Endothelial cell of umbilical vein (primary cell): ENCODE measurements around the gene MTLN. TPM values are rescaled to one million over a fixed set of nuclear protein-coding genes. Genes with fewer than 3 reads are reported as not detected.

Source experiments
- BruUV-seq: library from RNA; stranded (reverse); fragments of 400-500 nt; replicated peaks from 2 replicates; lab custom pipeline; 2021; lab: Mats Ljungman, UMichigan
- CTCF ChIA-PET: fragments of 300-600, 350-600 bp; sonication (Branson Sonifier 250); formaldehyde crosslinking; loops from one replicate; lab custom pipeline; 2021; ENCODE audit warnings: antibody characterized with exemption, inconsistent platforms; lab: Charles Lee
- POLR2A ChIA-PET: fragments of 300-600, 350-600 bp; sonication (Branson Sonifier 250); formaldehyde crosslinking; loops from one replicate; lab custom pipeline; 2021; ENCODE audit warnings: antibody characterized with exemption, inconsistent platforms; lab: Charles Lee
- DNase-seq: peaks from one replicate; pipeline ENCODE4 v3.0.0-alpha.2; 2011; ENCODE audit warnings: low read depth, low spot score
- FAIRE-seq: peaks from 2 replicates; lab custom pipeline; 2011; peaks lifted over from hg19 to GRCh38; lab: Jason Lieb, UNC
- H2AFZ ChIP-seq: 2 replicates; pipeline ENCODE4 v1.6.0; 2012; ENCODE audit warnings: low read depth, low read length, control low read depth, inconsistent platforms
- H3K27ac ChIP-seq: 2 replicates; pipeline ENCODE4 v1.5.1; 2011; ENCODE audit warnings: low read depth, mild to moderate bottlenecking, control low read depth, low read length, moderate library complexity; ENCODE audit not compliant: insufficient read depth
- H3K27me3 ChIP-seq, 2 experiments: 2 replicates each; pipeline versions ENCODE4 v1.6.0 to v1.6.1; 2011; ENCODE audit warnings: low read length in 2 of 2, mixed read lengths in 1 of 2; ENCODE audit not compliant: control insufficient read depth in 2 of 2, insufficient read depth in 2 of 2
- H3K36me3 ChIP-seq, 2 experiments: 2 replicates in 1 of 2; 3 replicates in 1 of 2; pipeline ENCODE4 v1.5.1; 2011; ENCODE audit warnings: low read length in 2 of 2, mild to moderate bottlenecking in 1 of 2, moderate library complexity in 1 of 2; ENCODE audit not compliant: control insufficient read depth in 2 of 2, insufficient read depth in 2 of 2; ENCODE audit errors: extremely low read depth in 1 of 2
- H3K4me1 ChIP-seq: 3 replicates; pipeline ENCODE4 v1.5.1; 2011; ENCODE audit warnings: mild to moderate bottlenecking, low read length; ENCODE audit not compliant: control insufficient read depth, insufficient read depth; ENCODE audit errors: extremely low read depth
- H3K4me2 ChIP-seq: 2 replicates; pipeline ENCODE4 v1.6.1; 2011; ENCODE audit warnings: low read length, control low read depth, mixed read lengths; ENCODE audit not compliant: insufficient read depth
- H3K4me3 ChIP-seq, 3 experiments: fragments of 200-600 bp in 1 of 3; sonication (generic), shearing (Covaris generic) in 1 of 3; replicated peaks in 1 of 3; 2 replicates each; pipeline ENCODE4 v1.5.1; 2011 to 2016; ENCODE audit warnings: control low read depth in 3 of 3, low read length in 3 of 3, mild to moderate bottlenecking in 2 of 3, inconsistent platforms in 1 of 3, low read depth in 1 of 3, moderate library complexity in 1 of 3; ENCODE audit not compliant: insufficient read depth in 1 of 3
- H3K79me2 ChIP-seq: 2 replicates; pipeline ENCODE4 v1.6.0; 2012; ENCODE audit warnings: low read length, inconsistent platforms; ENCODE audit not compliant: control insufficient read depth, insufficient read depth
- H3K9ac ChIP-seq: replicated peaks from 2 replicates; pipeline ENCODE3; 2011; ENCODE audit warnings: low read length, control low read depth; ENCODE audit not compliant: insufficient read depth; ENCODE audit errors: extremely low read depth
- H3K9me1 ChIP-seq: replicated peaks from 3 replicates; pipeline ENCODE4 v1.6.0; 2011; ENCODE audit warnings: mild to moderate bottlenecking, low read length; ENCODE audit not compliant: control insufficient read depth, insufficient read depth; ENCODE audit errors: extremely low read depth
- H3K9me3 ChIP-seq: replicated peaks from 2 replicates; pipeline ENCODE4 v1.5.1; 2012; ENCODE audit warnings: low read length, inconsistent platforms; ENCODE audit not compliant: control insufficient read depth, insufficient read depth
- H4K20me1 ChIP-seq: replicated peaks from 2 replicates; pipeline ENCODE3; 2011; ENCODE audit warnings: mild to moderate bottlenecking, low read length; ENCODE audit not compliant: control insufficient read depth, insufficient read depth; ENCODE audit errors: extremely low read depth
- CTCF ChIP-seq, 2 donors: IDR thresholded peaks; 1 replicate in 1 of 2; 2 replicates in 1 of 2; pipeline ENCODE4 v1.5.1; 2011; ENCODE audit warnings: low read length in 2 of 2, mild to moderate bottlenecking in 2 of 2, moderate library complexity in 2 of 2, control low read depth in 1 of 2, inconsistent platforms in 1 of 2, low read depth in 1 of 2; ENCODE audit not compliant: insufficient read depth in 1 of 2; ENCODE audit errors: extremely low read depth in 1 of 2
- EZH2 ChIP-seq: IDR thresholded peaks from 2 replicates; pipeline ENCODE4 v1.6.1; 2012; ENCODE audit warnings: borderline replicate concordance, low read depth, mild to moderate bottlenecking, moderate library complexity, low read length, inconsistent platforms; ENCODE audit not compliant: severe bottlenecking
- FOS ChIP-seq: IDR thresholded peaks from 2 replicates; pipeline ENCODE4 v1.6.1; 2011; ENCODE audit warnings: mild to moderate bottlenecking, low read length, moderate library complexity, borderline replicate concordance; ENCODE audit not compliant: insufficient read depth
- GATA2 ChIP-seq: IDR thresholded peaks from 2 replicates; pipeline ENCODE4 v1.7.0; 2011; ENCODE audit warnings: low read depth, mild to moderate bottlenecking, moderate library complexity, mixed read lengths, low read length; ENCODE audit not compliant: insufficient read length, insufficient read depth
- JUN ChIP-seq: IDR thresholded peaks from 2 replicates; pipeline ENCODE4 v1.6.1; 2011; ENCODE audit warnings: borderline replicate concordance, low read depth; ENCODE audit not compliant: insufficient read length, insufficient read depth
- MYC ChIP-seq: IDR thresholded peaks from one replicate; pipeline ENCODE4 v1.6.1; 2011; ENCODE audit warnings: mild to moderate bottlenecking, low read depth, low read length
- POLR2A ChIP-seq: IDR thresholded peaks from 2 replicates; pipeline ENCODE4 v1.6.1; 2012; ENCODE audit warnings: low read depth, mild to moderate bottlenecking, control low read depth, low read length
- POLR2AphosphoS5 ChIP-seq: IDR thresholded peaks from 2 replicates; pipeline ENCODE4 v1.6.1; 2012; ENCODE audit warnings: low read depth, mild to moderate bottlenecking, control low read depth, low read length, moderate library complexity; ENCODE audit not compliant: insufficient read depth
- dilution Hi-C: fragments of 300-500 bp; cut with MboI; formaldehyde crosslinking; loops from one replicate; pipeline ENCODE4 v1.15.0; 2019; ENCODE audit warnings: low sequenced_read_pairs; ENCODE audit not compliant: extremely low pct_ligation_motif_present
- intact Hi-C: fragments of 100-400 bp; cut with micrococcal nuclease; formaldehyde crosslinking; loops from one replicate; pipeline ENCODE4 v1.10.0; 2022
- polyA plus RNA-seq, 4 experiments: library from polyadenylated mRNA; depleted of rRNA in 3 of 4; stranded (reverse) in 3 of 4; unstranded in 1 of 4; fragments of >200 nt; gene quantifications; 2 replicates each; pipeline versions ENCODE4 v1.2.1 to v1.2.3, GENCODE V29; 2011 to 2012; ENCODE audit warnings: missing spikeins in 1 of 4
- total RNA-seq: library from RNA; stranded (reverse); gene quantifications from 2 replicates; pipeline ENCODE4 v1.2.3, GENCODE V29; 2021
- TF ChIP-seq, protein P1 (sequence below): IDR thresholded peaks from 2 replicates; pipeline ENCODE4 v1.6.1; 2011; ENCODE audit not compliant: insufficient read depth, insufficient read length

The MTLN gene
- total and polyA plus RNA-seq, 2 donors (not counting 3 experiments of a cell fraction or from before 2014, with no cell fraction given) = 34.4 to 46.0 TPM

- Histone ChIP-seq H2AFZ (no peak overlapping the region), H3K27me3 (peaks cover 28 to 40% of the 10 kb centered on the region in 2 experiments), H3K27ac (no peak overlapping the region), H3K4me1 (peaks cover 6% of the 10 kb centered on the region), H3K4me3 (no peak overlapping the region), H3K4me2 (no peak overlapping the region), H3K9ac (no peak overlapping the region), H4K20me1 (no peaks in the 10 kb centered on the region), H3K9me3 (no peaks in the 10 kb centered on the region), H3K9me1 (no peaks in the 10 kb centered on the region), H3K79me2 (peaks cover 11% of the 10 kb centered on the region), H3K36me3 (no peaks in the 10 kb centered on the region)
- POLR2A ChIA-PET = no interaction called here
- TF ChIP-seq POLR2A (no peak), MYC (no peak), FOS (no peak), JUN (no peak)
- CTCF ChIA-PET = interaction anchor here (1.3 kb wide), 1 partner anchor 9 kb away, joined by 3 read pairs; no protein-coding TSS in a partner anchor
- dilution Hi-C loops (no loop called here), intact Hi-C loops (no loop called here)
- FAIRE-seq = no peak
- DNase-seq = no peak
- no TSS peak for BruUV-seq
Observed at GRCh38 chr2:110215566-110216158, 3.3 kb upstream of the MTLN start.

DNA sequence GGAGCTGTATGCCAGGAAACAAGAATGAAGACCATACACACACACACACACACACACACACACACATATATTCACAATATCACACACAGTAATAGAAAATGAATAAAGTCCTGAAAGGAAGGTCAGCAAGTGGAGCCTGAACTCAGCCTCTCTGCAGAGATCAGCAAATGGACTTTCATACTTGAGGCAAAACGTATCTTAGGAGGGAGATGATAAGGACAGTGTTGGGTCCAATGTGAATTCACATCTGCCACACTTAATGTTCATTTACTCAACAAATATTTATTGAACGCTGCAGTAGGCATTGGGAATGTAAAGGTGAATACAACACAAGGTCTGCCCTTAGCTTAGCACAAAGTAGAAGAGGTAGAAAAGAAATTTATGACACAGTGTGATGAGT is 2.7 kb upstream of the MTLN start:
- no peaks in the 10 kb centered on the region for H3K9me1 ChIP-seq
- peaks cover 6% of the 10 kb centered on the region for H3K4me1 ChIP-seq
- H3K36me3 ChIP-seq = peaks cover 0 to 1% of the 10 kb centered on the region in 2 experiments
- H2AFZ ChIP-seq = no peak overlapping the region
- no TSS peak for BruUV-seq
- no peak overlapping the region for H3K27ac ChIP-seq
- H3K4me3 ChIP-seq = no peak overlapping the region
- FAIRE-seq = no peak
- no peak overlapping the region for H3K9ac ChIP-seq
- ChIA-PET CTCF (interaction anchor here (1.3 kb wide), 1 partner anchor 9 kb away, joined by 3 read pairs; no protein-coding TSS in a partner anchor), POLR2A (no interaction called here)
- peaks cover 26 to 40% of the 10 kb centered on the region in 2 experiments for H3K27me3 ChIP-seq
- TF ChIP-seq JUN = no peak
- no peak for TF ChIP-seq GATA2
- no peak for TF ChIP-seq EZH2
- no peak for TF ChIP-seq POLR2AphosphoS5
- TF ChIP-seq MYC = no peak
- no peak for TF ChIP-seq CTCF (IDR thresholded peaks at IDR 0.05; ENCODE audit: extremely low read depth in 1 of 2, insufficient read depth in 1 of 2, low read depth in 1 of 2, low read length in 2 of 2)
- no peak for TF ChIP-seq FOS
- TF ChIP-seq, protein P1, sequence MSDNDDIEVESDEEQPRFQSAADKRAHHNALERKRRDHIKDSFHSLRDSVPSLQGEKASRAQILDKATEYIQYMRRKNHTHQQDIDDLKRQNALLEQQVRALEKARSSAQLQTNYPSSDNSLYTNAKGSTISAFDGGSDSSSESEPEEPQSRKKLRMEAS = no peak
- no peak for TF ChIP-seq POLR2A
- intact Hi-C loops (no loop called here), dilution Hi-C loops (no loop called here)
- H3K79me2 ChIP-seq = peaks cover 11% of the 10 kb centered on the region
- H4K20me1 ChIP-seq = no peaks in the 10 kb centered on the region
- H3K9me3 ChIP-seq = no peaks in the 10 kb centered on the region
- DNase-seq = no peak
- no peak overlapping the region for H3K4me2 ChIP-seq
